ENCODE data around the gene SIGLEC12.
"Not testable (repeated sequence)": the region's sequence is repeated elsewhere in the genome, so short reads cannot be mapped to it uniquely, and the experiment has no call there.

Gene SIGLEC12

GRCh38 chr19:51485960-51486660, 15.5 kb downstream of the SIGLEC12 start:
- DNase-seq (ENCODE audit: low spot score) = no peak
- FAIRE-seq = no peak

GRCh38 chr19:51480590-51480989, 21.0 kb downstream of the SIGLEC12 start:
- DNase-seq (ENCODE audit: low spot score) = peak; percentile 52
- FAIRE-seq = no peak

- FAIRE-seq (no peak), DNase-seq (ENCODE audit: low spot score) (no peak)
Measured at GRCh38 chr19:51479531-51480331, 21.9 kb downstream of the SIGLEC12 start.

GRCh38 chr19:51478381-51479234, 23.0 kb downstream of the SIGLEC12 start, which contains the start of gene CEACAM18:
TSS of gene CEACAM18 (plus strand) at chr19:51478539.
- DNase-seq (ENCODE audit: low spot score) (no peak), FAIRE-seq (no peak)

- DNase-seq (ENCODE audit: low spot score) = no peak
- FAIRE-seq = no peak
Measured at GRCh38 chr19:51477344-51477743, 24.3 kb downstream of the SIGLEC12 start.

GRCh38 chr19:51476164-51476563, 25.4 kb downstream of the SIGLEC12 start:
- DNase-seq (ENCODE audit: low spot score) = no peak
- FAIRE-seq = no peak

GRCh38 chr19:51473009-51473707, 28.4 kb downstream of the SIGLEC12 start:
- FAIRE-seq (peak; percentile 73), DNase-seq (ENCODE audit: low spot score) (peak; percentile 67)

- DNase-seq (ENCODE audit: low spot score) (no peak), FAIRE-seq (no peak)
Measured at GRCh38 chr19:51472607-51473006, 29.0 kb downstream of the SIGLEC12 start.

GRCh38 chr19:51471527-51471926, 30.1 kb downstream of the SIGLEC12 start:
- no peak for FAIRE-seq
- DNase-seq (ENCODE audit: low spot score) = no peak

GRCh38 chr19:51470966-51471365, 30.6 kb downstream of the SIGLEC12 start:
- no peak for DNase-seq (ENCODE audit: low spot score)
- FAIRE-seq = no peak

- FAIRE-seq = no peak
- no peak for DNase-seq (ENCODE audit: low spot score)
Measured at GRCh38 chr19:51469629-51470028, 32.0 kb downstream of the SIGLEC12 start.

GRCh38 chr19:51469162-51469561, 32.4 kb downstream of the SIGLEC12 start:
- no peak for FAIRE-seq
- no peak for DNase-seq (ENCODE audit: low spot score)

- no peak for DNase-seq (ENCODE audit: low spot score)
- no peak for FAIRE-seq
Measured at GRCh38 chr19:51468545-51468920, 33.1 kb downstream of the SIGLEC12 start.

- DNase-seq (ENCODE audit: low spot score) = no peak
- no peak for FAIRE-seq
Measured at GRCh38 chr19:51467864-51468544, 33.6 kb downstream of the SIGLEC12 start.

- FAIRE-seq (no peak), DNase-seq (ENCODE audit: low spot score) (no peak)
Measured at GRCh38 chr19:51466723-51467122, 34.9 kb downstream of the SIGLEC12 start.

GRCh38 chr19:51463976-51464581, 37.5 kb downstream of the SIGLEC12 start:
- not testable (repeated sequence) for DNase-seq (ENCODE audit: low spot score)

GRCh38 chr19:51462681-51463080, 38.9 kb downstream of the SIGLEC12 start:
- DNase-seq (ENCODE audit: low spot score) (no peak), FAIRE-seq (no peak)

More at GRCh38 chr19:51463976-51464581, 37.5 kb downstream of the SIGLEC12 start:
- peak; percentile 90 for FAIRE-seq

GRCh38 chr19:51462276-51462675, 39.3 kb downstream of the SIGLEC12 start:
- no peak for FAIRE-seq
- no peak for DNase-seq (ENCODE audit: low spot score)

- FAIRE-seq (no peak), DNase-seq (ENCODE audit: low spot score) (no peak)
Measured at GRCh38 chr19:51461723-51462161, 39.9 kb downstream of the SIGLEC12 start.
